WTC11 (cell line): Measurements from ENCODE around the gene MMP24OS. TPM values are rescaled to one million over a fixed set of nuclear protein-coding genes. Genes with fewer than 3 reads are reported as not detected.

Experiments used
- ATAC-seq: fragments of 200-7000 bp; cut with Tn5 transposase; 2 replicates; pipeline ENCODE4 v1.10.0; 2021; ENCODE audit warnings: mild to moderate bottlenecking, moderate library complexity
- CTCF ChIA-PET: fragments of 300-600 bp; sonication (Branson Sonifier 250); formaldehyde crosslinking; loops from one replicate; lab custom pipeline; 2021; ENCODE audit warnings: antibody characterized with exemption; lab: Charles Lee
- POLR2A ChIA-PET: fragments of 350-600 bp; sonication (Branson Sonifier 250); formaldehyde crosslinking; loops from one replicate; lab custom pipeline; 2021; ENCODE audit warnings: antibody characterized with exemption; lab: Charles Lee
- DNase-seq: peaks from one replicate; pipeline ENCODE4 v3.0.0; 2021; ENCODE audit warnings: low spot score
- H3K27ac Mint-ChIP-seq: 2 replicates; pipeline ENCODE4 v1.8.0; 2021; ENCODE audit warnings: mixed read lengths
- H3K27me3 Mint-ChIP-seq: 2 replicates; pipeline ENCODE4 v1.8.0; 2021; ENCODE audit warnings: low read depth, mild to moderate bottlenecking, moderate library complexity, mixed read lengths
- H3K36me3 Mint-ChIP-seq: 2 replicates; pipeline ENCODE4 v1.8.0; 2021; ENCODE audit warnings: mixed read lengths
- H3K4me1 Mint-ChIP-seq: 2 replicates; pipeline ENCODE4 v1.8.0; 2022; ENCODE audit warnings: mixed read lengths
- H3K4me3 Mint-ChIP-seq: 2 replicates; pipeline ENCODE4 v1.8.0; 2021; ENCODE audit warnings: mild to moderate bottlenecking, moderate library complexity, mixed read lengths
- H3K9me3 Mint-ChIP-seq: 2 replicates; pipeline ENCODE4 v1.8.0; 2021; ENCODE audit warnings: mixed read lengths
- CBFB ChIP-seq: sonication (generic); formaldehyde crosslinking; IDR thresholded peaks from 2 replicates; pipeline ENCODE4 v1.8.1; 2022; ENCODE audit warnings: mild to moderate bottlenecking, low read depth, missing genetic modification reagents
- ELF4 ChIP-seq: sonication (generic); formaldehyde crosslinking; IDR thresholded peaks from 2 replicates; pipeline ENCODE4 v1.8.1; 2022; ENCODE audit warnings: low read depth, mild to moderate bottlenecking, moderate library complexity, missing genetic modification reagents
- IRF2 ChIP-seq: sonication (generic); formaldehyde crosslinking; IDR thresholded peaks from 2 replicates; pipeline ENCODE4 v1.8.0; 2022; ENCODE audit warnings: low read depth, missing genetic modification reagents, borderline replicate concordance
- MYBL2 ChIP-seq: sonication (generic); formaldehyde crosslinking; IDR thresholded peaks from 2 replicates; pipeline ENCODE4 v1.8.1; 2023; ENCODE audit warnings: mild to moderate bottlenecking, moderate library complexity, missing genetic modification reagents
- TCF7 ChIP-seq: sonication (generic); formaldehyde crosslinking; IDR thresholded peaks from 2 replicates; pipeline ENCODE4 v1.8.0; 2022; ENCODE audit warnings: mild to moderate bottlenecking, low read depth, missing genetic modification reagents, moderate library complexity
- TEAD4 ChIP-seq: sonication (generic); formaldehyde crosslinking; IDR thresholded peaks from 2 replicates; pipeline ENCODE4 v1.8.0; 2022; ENCODE audit warnings: mild to moderate bottlenecking, missing genetic modification reagents
- TP53 ChIP-seq: sonication (generic); formaldehyde crosslinking; IDR thresholded peaks from 2 replicates; pipeline ENCODE4 v1.8.1; 2023; ENCODE audit warnings: mild to moderate bottlenecking, missing genetic modification reagents
- ZBTB21 ChIP-seq: sonication (generic); formaldehyde crosslinking; IDR thresholded peaks from 2 replicates; pipeline ENCODE4 v1.8.1; 2023; ENCODE audit warnings: mild to moderate bottlenecking, missing genetic modification reagents, borderline replicate concordance
- ZNF121 ChIP-seq: sonication (generic); formaldehyde crosslinking; IDR thresholded peaks from 2 replicates; pipeline ENCODE4 v1.8.0; 2023; ENCODE audit warnings: missing genetic modification reagents
- ZNF219 ChIP-seq: sonication (generic); formaldehyde crosslinking; IDR thresholded peaks from 2 replicates; pipeline ENCODE4 v1.8.0; 2023; ENCODE audit warnings: missing genetic modification reagents, mild to moderate bottlenecking, borderline replicate concordance
- ZNF263 ChIP-seq: sonication (generic); formaldehyde crosslinking; IDR thresholded peaks from 2 replicates; pipeline ENCODE4 v1.8.1; 2022; ENCODE audit warnings: low read depth, mild to moderate bottlenecking, moderate library complexity, missing genetic modification reagents
- ZNF317 ChIP-seq: sonication (generic); formaldehyde crosslinking; IDR thresholded peaks from 2 replicates; pipeline ENCODE4 v1.8.1; 2023; ENCODE audit warnings: low read depth, mild to moderate bottlenecking, moderate library complexity, missing genetic modification reagents, borderline replicate concordance
- ZNF416 ChIP-seq: fragments of 250-450 bp; sonication (Bioruptor Pico); IDR thresholded peaks from 2 replicates; pipeline ENCODE4 v1.9.0; 2021; ENCODE audit warnings: mild to moderate bottlenecking, inconsistent platforms
- total RNA-seq: library from RNA; stranded (reverse); gene quantifications from 3 replicates; pipeline ENCODE4 v1.2.3, GENCODE V29; 2021
- TF ChIP-seq, protein P1 (sequence below): sonication (generic); formaldehyde crosslinking; IDR thresholded peaks from 2 replicates; pipeline ENCODE4 v1.8.1; 2023; ENCODE audit warnings: mild to moderate bottlenecking, missing genetic modification reagents, moderate library complexity
- TF ChIP-seq, protein P2 (sequence below): sonication (generic); formaldehyde crosslinking; IDR thresholded peaks from 2 replicates; pipeline ENCODE4 v1.8.0; 2022; ENCODE audit warnings: mild to moderate bottlenecking, missing genetic modification reagents
- TF ChIP-seq, protein P3 (sequence below): fragments of 200-600 bp; IDR thresholded peaks from 2 replicates; pipeline ENCODE4 v1.8.0; 2022; ENCODE audit warnings: antibody characterized with exemption
- TF ChIP-seq, protein P4 (sequence below): sonication (generic); formaldehyde crosslinking; IDR thresholded peaks from 2 replicates; pipeline ENCODE4 v1.8.0; 2022; ENCODE audit warnings: mild to moderate bottlenecking, missing genetic modification reagents
- TF ChIP-seq, protein P5 (sequence below): sonication (generic); formaldehyde crosslinking; conservative IDR thresholded peaks from 2 replicates; pipeline ENCODE4 v1.8.1; 2022; ENCODE audit warnings: mild to moderate bottlenecking, missing genetic modification reagents
- TF ChIP-seq, protein P6 (sequence below): sonication (generic); formaldehyde crosslinking; IDR thresholded peaks from 2 replicates; pipeline ENCODE4 v1.8.0; 2023; ENCODE audit warnings: missing genetic modification reagents, mild to moderate bottlenecking, borderline replicate concordance
- TF ChIP-seq, protein P7 (sequence below): fragments of 250-450 bp; sonication (Bioruptor Pico); IDR thresholded peaks from 2 replicates; pipeline ENCODE4 v1.9.0; 2021; ENCODE audit warnings: moderate library complexity, mild to moderate bottlenecking, inconsistent platforms, borderline replicate concordance

Gene MMP24OS
- total RNA-seq, 1 experiment from 2014 or later = 50.6 TPM

DNA sequence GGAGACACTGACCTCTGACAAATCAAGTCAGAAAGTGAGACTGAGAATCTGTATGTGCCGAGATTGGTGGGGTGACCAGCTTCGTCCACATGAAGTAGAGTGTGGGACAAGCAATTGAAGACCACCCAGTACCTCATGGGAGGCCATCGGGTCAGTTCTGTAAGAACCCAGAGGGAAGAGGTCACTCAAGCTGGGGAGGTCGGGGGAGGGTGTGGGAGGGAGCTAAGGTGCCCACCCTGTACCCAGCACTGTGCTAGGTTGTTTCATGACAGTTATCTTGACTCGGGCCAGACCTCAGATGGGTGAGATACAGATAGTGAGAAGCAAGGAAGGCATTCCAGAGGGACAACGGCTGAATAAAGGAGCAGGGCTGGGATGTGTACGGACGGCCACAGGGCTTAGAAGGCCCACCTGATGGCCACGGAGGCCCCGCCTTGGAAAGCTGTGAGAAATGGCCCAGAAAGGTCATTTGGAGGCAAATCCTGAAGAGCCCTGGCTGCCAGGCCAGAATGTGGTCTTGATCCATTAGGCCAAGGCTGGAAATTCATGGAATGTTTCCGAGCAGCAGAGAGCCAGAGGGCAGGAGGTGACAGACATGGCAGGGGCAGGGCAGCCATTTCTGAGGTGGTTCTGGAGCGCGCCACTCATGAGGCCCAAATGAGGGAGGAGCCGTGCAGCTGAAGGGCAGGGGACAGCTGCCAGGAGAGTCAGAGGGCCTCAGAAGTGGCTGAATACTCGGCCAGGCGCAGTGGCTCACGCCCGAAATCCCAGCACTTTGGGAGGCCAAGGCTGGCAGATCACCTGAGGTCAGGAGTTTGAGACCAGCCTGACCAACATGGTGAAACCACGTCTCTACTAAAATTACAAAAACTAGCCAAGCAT, 7.7 kb downstream of the MMP24OS start (continued):
- TF ChIP-seq, protein P1, sequence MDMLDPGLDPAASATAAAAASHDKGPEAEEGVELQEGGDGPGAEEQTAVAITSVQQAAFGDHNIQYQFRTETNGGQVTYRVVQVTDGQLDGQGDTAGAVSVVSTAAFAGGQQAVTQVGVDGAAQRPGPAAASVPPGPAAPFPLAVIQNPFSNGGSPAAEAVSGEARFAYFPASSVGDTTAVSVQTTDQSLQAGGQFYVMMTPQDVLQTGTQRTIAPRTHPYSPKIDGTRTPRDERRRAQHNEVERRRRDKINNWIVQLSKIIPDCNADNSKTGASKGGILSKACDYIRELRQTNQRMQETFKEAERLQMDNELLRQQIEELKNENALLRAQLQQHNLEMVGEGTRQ (CRISPR knock-in tag) = no peak
- TF ChIP-seq ZNF219 (CRISPR knock-in tag) (no peak), ZBTB21 (no peak)

DNA sequence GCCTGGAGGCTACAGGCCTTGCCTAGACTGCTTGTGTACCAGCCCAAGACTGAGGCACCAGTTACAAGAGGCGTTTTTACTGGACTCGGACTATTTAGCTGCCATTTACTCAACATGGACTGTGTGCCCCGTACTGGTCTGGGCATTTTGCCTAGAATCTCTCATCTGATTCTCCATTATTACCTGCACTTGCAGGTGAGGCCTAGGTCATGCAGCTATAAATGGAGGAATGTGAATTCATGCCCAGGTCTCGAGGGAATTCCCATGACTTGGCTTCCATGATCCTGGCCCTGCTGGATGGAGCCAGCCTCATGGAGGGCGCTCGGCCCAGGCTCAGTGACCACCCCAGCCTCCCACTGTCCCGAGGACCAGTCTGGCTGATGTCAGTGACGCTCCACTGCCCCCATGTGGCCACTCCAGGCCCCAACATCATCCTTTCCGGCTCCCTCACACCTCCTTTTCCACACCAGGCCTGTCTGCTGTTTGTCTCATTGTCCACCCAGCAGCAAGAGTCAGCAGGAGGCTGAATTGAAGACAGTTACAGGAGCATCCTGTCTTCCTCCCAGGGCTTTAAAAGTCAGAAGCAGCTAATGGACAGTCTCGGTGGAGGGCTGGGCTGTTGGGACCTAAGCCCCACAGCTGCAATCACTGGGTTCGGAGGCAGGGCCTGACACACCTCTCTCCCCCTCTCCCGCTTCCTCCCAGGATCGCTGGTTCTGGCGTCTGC, 8.7 kb downstream of the MMP24OS start:
- ChIA-PET CTCF (interaction anchor here (0.6 to 6.9 kb wide), 13 partner anchors 9 to 395 kb away, joined by 3 to 73 read pairs (median 4); partner anchors contain the start of genes ACSS2, EDEM2, MMP24 and MMP24OS), POLR2A (interaction anchor here (0.9 to 1.0 kb wide), 2 partner anchors 60 to 177 kb away, joined by 3 read pairs; partner anchors contain the start of gene TRPC4AP)
- peak overlapping the region; percentile 86 for H3K27ac Mint-ChIP-seq
- DNase-seq (peak; percentile 91), ATAC-seq (peak; percentile 84)
- H3K4me1 Mint-ChIP-seq = peaks cover 37% of the 10 kb centered on the region
- no peak overlapping the region for H3K4me3 Mint-ChIP-seq
- H3K36me3 Mint-ChIP-seq = no peaks in the 10 kb centered on the region
- H3K9me3 Mint-ChIP-seq = no peaks in the 10 kb centered on the region
- no peaks in the 10 kb centered on the region for H3K27me3 Mint-ChIP-seq
- TF ChIP-seq, protein P2, sequence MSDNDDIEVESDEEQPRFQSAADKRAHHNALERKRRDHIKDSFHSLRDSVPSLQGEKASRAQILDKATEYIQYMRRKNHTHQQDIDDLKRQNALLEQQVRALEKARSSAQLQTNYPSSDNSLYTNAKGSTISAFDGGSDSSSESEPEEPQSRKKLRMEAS (CRISPR knock-in tag) = peak; percentile 43; the same call in 1 of the 2 replicates
- TF ChIP-seq, protein P3, sequence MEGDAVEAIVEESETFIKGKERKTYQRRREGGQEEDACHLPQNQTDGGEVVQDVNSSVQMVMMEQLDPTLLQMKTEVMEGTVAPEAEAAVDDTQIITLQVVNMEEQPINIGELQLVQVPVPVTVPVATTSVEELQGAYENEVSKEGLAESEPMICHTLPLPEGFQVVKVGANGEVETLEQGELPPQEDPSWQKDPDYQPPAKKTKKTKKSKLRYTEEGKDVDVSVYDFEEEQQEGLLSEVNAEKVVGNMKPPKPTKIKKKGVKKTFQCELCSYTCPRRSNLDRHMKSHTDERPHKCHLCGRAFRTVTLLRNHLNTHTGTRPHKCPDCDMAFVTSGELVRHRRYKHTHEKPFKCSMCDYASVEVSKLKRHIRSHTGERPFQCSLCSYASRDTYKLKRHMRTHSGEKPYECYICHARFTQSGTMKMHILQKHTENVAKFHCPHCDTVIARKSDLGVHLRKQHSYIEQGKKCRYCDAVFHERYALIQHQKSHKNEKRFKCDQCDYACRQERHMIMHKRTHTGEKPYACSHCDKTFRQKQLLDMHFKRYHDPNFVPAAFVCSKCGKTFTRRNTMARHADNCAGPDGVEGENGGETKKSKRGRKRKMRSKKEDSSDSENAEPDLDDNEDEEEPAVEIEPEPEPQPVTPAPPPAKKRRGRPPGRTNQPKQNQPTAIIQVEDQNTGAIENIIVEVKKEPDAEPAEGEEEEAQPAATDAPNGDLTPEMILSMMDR = peak; percentile 78
- TF ChIP-seq, protein P4, sequence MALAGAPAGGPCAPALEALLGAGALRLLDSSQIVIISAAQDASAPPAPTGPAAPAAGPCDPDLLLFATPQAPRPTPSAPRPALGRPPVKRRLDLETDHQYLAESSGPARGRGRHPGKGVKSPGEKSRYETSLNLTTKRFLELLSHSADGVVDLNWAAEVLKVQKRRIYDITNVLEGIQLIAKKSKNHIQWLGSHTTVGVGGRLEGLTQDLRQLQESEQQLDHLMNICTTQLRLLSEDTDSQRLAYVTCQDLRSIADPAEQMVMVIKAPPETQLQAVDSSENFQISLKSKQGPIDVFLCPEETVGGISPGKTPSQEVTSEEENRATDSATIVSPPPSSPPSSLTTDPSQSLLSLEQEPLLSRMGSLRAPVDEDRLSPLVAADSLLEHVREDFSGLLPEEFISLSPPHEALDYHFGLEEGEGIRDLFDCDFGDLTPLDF = no peak
- peak; percentile 62 for TF ChIP-seq ZNF317 (CRISPR knock-in tag)

DNA sequence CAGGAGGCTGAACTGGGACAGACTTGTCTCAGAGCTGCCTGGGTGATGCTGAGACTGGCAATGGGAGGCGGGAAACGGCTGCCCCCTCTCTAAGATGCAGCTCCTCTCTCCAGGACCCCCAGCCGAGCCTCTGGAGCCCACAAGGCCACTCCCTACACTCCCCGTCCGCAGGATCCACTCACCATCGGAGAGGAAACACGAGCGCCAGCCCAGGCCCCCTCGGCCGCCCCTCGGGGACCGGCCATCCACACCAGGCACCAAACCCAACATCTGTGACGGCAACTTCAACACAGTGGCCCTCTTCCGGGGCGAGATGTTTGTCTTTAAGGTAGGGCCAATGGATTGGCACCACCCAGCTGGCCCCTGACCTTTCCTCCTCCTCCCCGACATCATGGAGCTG, 10.8 kb downstream of the MMP24OS start:
- no peaks in the 10 kb centered on the region for H3K27me3 Mint-ChIP-seq
- POLR2A ChIA-PET = interaction anchor here (0.6 kb wide), 1 partner anchor 211 kb away, joined by 5 read pairs; no protein-coding TSS in a partner anchor
- ATAC-seq = no peak
- peaks cover 45% of the 10 kb centered on the region for H3K4me1 Mint-ChIP-seq
- no peak for TF ChIP-seq CBFB (CRISPR knock-in tag)
- TF ChIP-seq, protein P5, sequence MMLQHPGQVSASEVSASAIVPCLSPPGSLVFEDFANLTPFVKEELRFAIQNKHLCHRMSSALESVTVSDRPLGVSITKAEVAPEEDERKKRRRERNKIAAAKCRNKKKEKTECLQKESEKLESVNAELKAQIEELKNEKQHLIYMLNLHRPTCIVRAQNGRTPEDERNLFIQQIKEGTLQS (CRISPR knock-in tag) = no peak
- TF ChIP-seq, protein P6, sequence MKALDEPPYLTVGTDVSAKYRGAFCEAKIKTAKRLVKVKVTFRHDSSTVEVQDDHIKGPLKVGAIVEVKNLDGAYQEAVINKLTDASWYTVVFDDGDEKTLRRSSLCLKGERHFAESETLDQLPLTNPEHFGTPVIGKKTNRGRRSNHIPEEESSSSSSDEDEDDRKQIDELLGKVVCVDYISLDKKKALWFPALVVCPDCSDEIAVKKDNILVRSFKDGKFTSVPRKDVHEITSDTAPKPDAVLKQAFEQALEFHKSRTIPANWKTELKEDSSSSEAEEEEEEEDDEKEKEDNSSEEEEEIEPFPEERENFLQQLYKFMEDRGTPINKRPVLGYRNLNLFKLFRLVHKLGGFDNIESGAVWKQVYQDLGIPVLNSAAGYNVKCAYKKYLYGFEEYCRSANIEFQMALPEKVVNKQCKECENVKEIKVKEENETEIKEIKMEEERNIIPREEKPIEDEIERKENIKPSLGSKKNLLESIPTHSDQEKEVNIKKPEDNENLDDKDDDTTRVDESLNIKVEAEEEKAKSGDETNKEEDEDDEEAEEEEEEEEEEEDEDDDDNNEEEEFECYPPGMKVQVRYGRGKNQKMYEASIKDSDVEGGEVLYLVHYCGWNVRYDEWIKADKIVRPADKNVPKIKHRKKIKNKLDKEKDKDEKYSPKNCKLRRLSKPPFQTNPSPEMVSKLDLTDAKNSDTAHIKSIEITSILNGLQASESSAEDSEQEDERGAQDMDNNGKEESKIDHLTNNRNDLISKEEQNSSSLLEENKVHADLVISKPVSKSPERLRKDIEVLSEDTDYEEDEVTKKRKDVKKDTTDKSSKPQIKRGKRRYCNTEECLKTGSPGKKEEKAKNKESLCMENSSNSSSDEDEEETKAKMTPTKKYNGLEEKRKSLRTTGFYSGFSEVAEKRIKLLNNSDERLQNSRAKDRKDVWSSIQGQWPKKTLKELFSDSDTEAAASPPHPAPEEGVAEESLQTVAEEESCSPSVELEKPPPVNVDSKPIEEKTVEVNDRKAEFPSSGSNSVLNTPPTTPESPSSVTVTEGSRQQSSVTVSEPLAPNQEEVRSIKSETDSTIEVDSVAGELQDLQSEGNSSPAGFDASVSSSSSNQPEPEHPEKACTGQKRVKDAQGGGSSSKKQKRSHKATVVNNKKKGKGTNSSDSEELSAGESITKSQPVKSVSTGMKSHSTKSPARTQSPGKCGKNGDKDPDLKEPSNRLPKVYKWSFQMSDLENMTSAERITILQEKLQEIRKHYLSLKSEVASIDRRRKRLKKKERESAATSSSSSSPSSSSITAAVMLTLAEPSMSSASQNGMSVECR (CRISPR knock-in tag) = no peak
- no peak for TF ChIP-seq IRF2 (CRISPR knock-in tag)
- no peak for TF ChIP-seq ELF4 (CRISPR knock-in tag)
- TF ChIP-seq TCF7 (CRISPR knock-in tag) = no peak
- no peak for TF ChIP-seq TP53
- no peak for TF ChIP-seq TEAD4 (CRISPR knock-in tag)
- TF ChIP-seq ZNF263 (CRISPR knock-in tag) = no peak
- TF ChIP-seq, protein P7, sequence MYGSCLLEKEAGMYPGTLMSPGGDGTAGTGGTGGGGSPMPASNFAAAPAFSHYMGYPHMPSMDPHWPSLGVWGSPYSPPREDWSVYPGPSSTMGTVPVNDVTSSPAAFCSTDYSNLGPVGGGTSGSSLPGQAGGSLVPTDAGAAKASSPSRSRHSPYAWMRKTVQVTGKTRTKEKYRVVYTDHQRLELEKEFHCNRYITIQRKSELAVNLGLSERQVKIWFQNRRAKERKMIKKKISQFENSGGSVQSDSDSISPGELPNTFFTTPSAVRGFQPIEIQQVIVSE (CRISPR knock-in tag) = no peak
- no peak for TF ChIP-seq ZNF121
- no peak for TF ChIP-seq ZNF416 (CRISPR knock-in tag)
- no peak for TF ChIP-seq MYBL2 (CRISPR knock-in tag)
- TF ChIP-seq, all 79 proteins: peak for 0
- CTCF ChIA-PET = interaction anchor here (1.0 to 6.9 kb wide), 3 partner anchors 40 to 171 kb away, joined by 3 to 73 read pairs (median 45); partner anchors contain the start of gene EDEM2
- no peaks in the 10 kb centered on the region for H3K9me3 Mint-ChIP-seq
- DNase-seq = no peak
- no peaks in the 10 kb centered on the region for H3K36me3 Mint-ChIP-seq
- peak overlapping the region; percentile 92 for H3K27ac Mint-ChIP-seq
- H3K4me3 Mint-ChIP-seq = no peak overlapping the region
